Sigmoid colon (tissue), 7 donors: ENCODE measurements around the gene ELFN2. TPM values are rescaled to one million over a fixed set of nuclear protein-coding genes. Genes with fewer than 3 reads are reported as not detected.

ENCODE experiments used
- DNase-seq: peaks from one replicate; pipeline ENCODE4 v3.0.0-alpha.2; 2019
- H3K27ac ChIP-seq, 4 donors: fragments of 200-600 bp; sonication (generic); one replicate each; pipeline ENCODE4 v1.5.1; 2016 to 2019; ENCODE audit warnings: mild to moderate bottlenecking in 1 of 4
- H3K27me3 ChIP-seq, 3 donors: fragments of 200-600 bp; sonication (generic); one replicate each; pipeline ENCODE4 v1.5.1; 2019; ENCODE audit warnings: mild to moderate bottlenecking in 1 of 3
- H3K36me3 ChIP-seq, 4 donors: fragments of 200-600 bp; sonication (generic); one replicate each; pipeline ENCODE4 v1.5.1; 2016 to 2019
- H3K4me1 ChIP-seq, 4 donors: fragments of 200-600 bp; sonication (generic); one replicate each; pipeline ENCODE4 v1.5.1; 2017 to 2019
- H3K4me3 ChIP-seq, 4 donors: fragments of 200-600 bp; sonication (generic); one replicate each; pipeline ENCODE4 v1.5.1; 2017 to 2019; ENCODE audit warnings: mild to moderate bottlenecking in 2 of 4, moderate library complexity in 1 of 4
- H3K9me3 ChIP-seq, 4 donors: fragments of 200-600 bp in 3 of 4; sonication (generic) in 3 of 4; one replicate each; pipeline versions ENCODE4 v1.5.1 to v1.6.1; 2013 to 2019
- EP300 ChIP-seq, 4 donors: sonication (generic); formaldehyde crosslinking; IDR thresholded peaks; one replicate each; pipeline ENCODE4 v1.6.1; 2017; ENCODE audit warnings: antibody characterized with exemption in 4 of 4
- POLR2A ChIP-seq, 2 donors: fragments of 450-650 bp; IDR thresholded peaks; one replicate each; pipeline ENCODE4 v1.6.1; 2016; ENCODE audit warnings: antibody characterized with exemption in 2 of 2, mild to moderate bottlenecking in 2 of 2, moderate library complexity in 2 of 2
- POLR2AphosphoS5 ChIP-seq, 4 donors: sonication (generic); formaldehyde crosslinking; IDR thresholded peaks; one replicate each; pipeline ENCODE4 v1.6.1; 2017; ENCODE audit warnings: antibody characterized with exemption in 4 of 4
- WGBS, 2 donors: extraction: QIAGEN DNeasy Blood & Tissue Kit; methylation state at CpG; one replicate each; pipeline ENCODE4 v1.1.7; 2013; 5-methylcytosine and 5-hydroxymethylcytosine counted together
- intact Hi-C: fragments of 100-400 bp; cut with DNase I; formaldehyde crosslinking; loops from one replicate; pipeline ENCODE4 v1.15.1; 2023
- polyA plus RNA-seq, 3 donors: library from polyadenylated mRNA; stranded (reverse); fragments of 200-250 nt; gene quantifications; one replicate each; pipeline ENCODE4 v1.2.3, GENCODE V29; 2013
- total RNA-seq, 4 donors: library from RNA; depleted of rRNA; stranded (reverse); fragments of >200 nt; gene quantifications; one replicate each; pipeline ENCODE4 v1.1.0, GENCODE V29; 2016
- TF ChIP-seq, protein P1 (sequence below), 4 experiments: fragments of 450-650 bp in 3 of 4; fragments of 200-600 bp in 1 of 4; IDR thresholded peaks; one replicate each; pipeline ENCODE4 v1.5.1; 2016 to 2019; ENCODE audit warnings: antibody characterized with exemption in 4 of 4, mild to moderate bottlenecking in 3 of 4, moderate library complexity in 2 of 4
- donor health status: healthy with polysubstance abuse.
- donor health status: Bipolar disorder and iron deficiency.
- donor health status: healthy.

Gene ELFN2
- total and polyA plus RNA-seq, 7 donors = under 0.01 to 0.55 (median 0.15) TPM; not detected in 3

- WGBS, 2 donors = 89 to 91% methylated on average over 4 of the region's 4 CpGs
- Histone ChIP-seq H3K4me1 (no peaks in the 10 kb centered on the region), H3K36me3 (no peaks in the 10 kb centered on the region), H3K27ac (no peak overlapping the region), H3K4me3 (no peak overlapping the region), H3K9me3 (no peaks in the 10 kb centered on the region), H3K27me3 (peaks cover 0 to 18% (median 10%) of the 10 kb centered on the region in 3 donors)
- no peak for TF ChIP-seq POLR2AphosphoS5 (IDR thresholded peaks at IDR 0.05)
- no peak for TF ChIP-seq POLR2A (IDR thresholded peaks at IDR 0.05)
- no peak for TF ChIP-seq EP300 (IDR thresholded peaks at IDR 0.05)
- TF ChIP-seq, protein P1, sequence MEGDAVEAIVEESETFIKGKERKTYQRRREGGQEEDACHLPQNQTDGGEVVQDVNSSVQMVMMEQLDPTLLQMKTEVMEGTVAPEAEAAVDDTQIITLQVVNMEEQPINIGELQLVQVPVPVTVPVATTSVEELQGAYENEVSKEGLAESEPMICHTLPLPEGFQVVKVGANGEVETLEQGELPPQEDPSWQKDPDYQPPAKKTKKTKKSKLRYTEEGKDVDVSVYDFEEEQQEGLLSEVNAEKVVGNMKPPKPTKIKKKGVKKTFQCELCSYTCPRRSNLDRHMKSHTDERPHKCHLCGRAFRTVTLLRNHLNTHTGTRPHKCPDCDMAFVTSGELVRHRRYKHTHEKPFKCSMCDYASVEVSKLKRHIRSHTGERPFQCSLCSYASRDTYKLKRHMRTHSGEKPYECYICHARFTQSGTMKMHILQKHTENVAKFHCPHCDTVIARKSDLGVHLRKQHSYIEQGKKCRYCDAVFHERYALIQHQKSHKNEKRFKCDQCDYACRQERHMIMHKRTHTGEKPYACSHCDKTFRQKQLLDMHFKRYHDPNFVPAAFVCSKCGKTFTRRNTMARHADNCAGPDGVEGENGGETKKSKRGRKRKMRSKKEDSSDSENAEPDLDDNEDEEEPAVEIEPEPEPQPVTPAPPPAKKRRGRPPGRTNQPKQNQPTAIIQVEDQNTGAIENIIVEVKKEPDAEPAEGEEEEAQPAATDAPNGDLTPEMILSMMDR (IDR thresholded peaks at IDR 0.05) = no peak
- no peak for DNase-seq
- intact Hi-C loops = no loop called here
These were observed 59.2 kb downstream of the ELFN2 start for GRCh38 chr22:37368058-37368457.

DNA sequence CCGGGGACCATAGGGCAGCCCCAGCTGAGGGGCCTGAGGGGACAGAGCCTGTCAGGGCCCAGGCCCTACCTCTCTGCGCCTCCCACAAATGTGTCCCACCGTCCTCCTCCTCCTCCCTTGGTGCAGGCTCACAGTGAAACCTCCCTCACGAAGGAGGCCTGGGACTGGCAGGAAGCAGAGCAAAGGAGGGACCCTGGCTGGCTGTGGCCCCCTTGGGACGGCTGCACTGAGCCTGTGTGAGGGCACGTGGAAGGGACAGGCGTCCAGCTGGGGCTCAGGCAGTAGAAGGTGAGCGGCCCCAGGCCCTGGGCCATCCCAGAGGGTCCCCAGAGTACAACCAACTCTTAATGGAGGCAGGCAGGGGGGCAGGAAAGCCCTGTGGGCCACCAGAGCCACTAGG, 60.7 kb downstream of the ELFN2 start:
- no peaks in the 10 kb centered on the region for H3K9me3 ChIP-seq
- intact Hi-C loops = no loop called here
- no peaks in the 10 kb centered on the region for H3K4me1 ChIP-seq
- H3K27ac ChIP-seq = no peak overlapping the region
- DNase-seq = no peak
- H3K36me3 ChIP-seq = no peaks in the 10 kb centered on the region
- no peak overlapping the region for H3K4me3 ChIP-seq
- H3K27me3 ChIP-seq = peaks cover 0 to 7% (median 6%) of the 10 kb centered on the region in 3 donors
- 87% methylated on average over 8 of the region's 8 CpGs for WGBS, 2 donors
- TF ChIP-seq POLR2AphosphoS5 (IDR thresholded peaks at IDR 0.05) (no peak), POLR2A (IDR thresholded peaks at IDR 0.05) (no peak), EP300 (IDR thresholded peaks at IDR 0.05) (no peak)
- TF ChIP-seq, protein P1 (IDR thresholded peaks at IDR 0.05) = no peak

GRCh38 chr22:37365950-37366349, 61.3 kb downstream of the ELFN2 start:
- 79 to 94% methylated on average over 10 of the region's 10 CpGs for WGBS, 2 donors
- H3K4me3 ChIP-seq = no peak overlapping the region
- H3K4me1 ChIP-seq = no peaks in the 10 kb centered on the region
- no peak for DNase-seq
- peaks cover 0 to 3% (median 0%) of the 10 kb centered on the region in 3 donors for H3K27me3 ChIP-seq
- intact Hi-C loops = no loop called here
- no peaks in the 10 kb centered on the region for H3K9me3 ChIP-seq
- H3K36me3 ChIP-seq = no peaks in the 10 kb centered on the region
- TF ChIP-seq POLR2A (IDR thresholded peaks at IDR 0.05) (no peak), POLR2AphosphoS5 (IDR thresholded peaks at IDR 0.05) (no peak), EP300 (IDR thresholded peaks at IDR 0.05) (no peak)
- TF ChIP-seq, protein P1 (IDR thresholded peaks at IDR 0.05) = no peak
- no peak overlapping the region for H3K27ac ChIP-seq

DNA sequence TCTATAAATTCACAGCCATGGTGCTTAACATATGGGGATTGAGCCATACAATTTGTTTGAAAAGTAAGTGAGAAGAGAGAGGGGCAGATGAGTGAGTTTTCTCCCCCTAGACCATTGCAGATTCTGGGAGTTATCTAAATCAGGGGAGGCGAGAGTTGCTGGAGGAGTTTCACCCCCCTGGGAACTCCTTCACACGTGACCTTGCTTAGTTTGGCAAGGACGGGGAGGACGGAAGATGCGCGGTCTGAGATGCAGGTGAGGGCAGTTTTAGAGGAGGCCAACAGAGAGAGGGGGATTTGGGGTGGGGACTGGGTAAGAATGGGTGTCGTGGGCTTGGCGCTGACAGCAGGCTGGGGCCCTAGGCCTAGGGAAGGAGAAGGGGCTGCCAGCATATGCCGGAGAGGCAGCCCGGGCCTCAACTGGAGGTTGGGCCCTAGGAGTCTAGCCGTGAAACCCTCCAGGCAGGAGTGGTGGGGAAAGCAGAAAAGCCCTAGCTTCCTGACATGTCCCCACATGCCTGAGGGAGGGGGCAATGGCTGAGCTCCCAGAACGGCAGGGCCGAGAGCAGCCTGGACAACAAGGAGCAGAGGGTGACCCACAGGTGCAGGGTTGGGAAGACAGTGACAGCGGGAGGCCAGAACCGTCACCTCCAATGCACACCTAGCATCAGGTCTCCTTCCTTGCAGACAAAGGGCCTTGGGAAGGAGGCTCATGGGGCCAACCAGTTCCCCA, 63.9 kb downstream of the ELFN2 start:
- Histone ChIP-seq H3K36me3 (no peaks in the 10 kb centered on the region), H3K27ac (no peak overlapping the region), H3K4me1 (no peaks in the 10 kb centered on the region), H3K9me3 (no peaks in the 10 kb centered on the region), H3K27me3 (peaks cover 0 to 4% (median 0%) of the 10 kb centered on the region in 3 donors), H3K4me3 (no peak overlapping the region)
- 84 to 85% methylated on average over 15 of the region's 15 CpGs for WGBS, 2 donors
- TF ChIP-seq, protein P1 (IDR thresholded peaks at IDR 0.05) = no peak
- TF ChIP-seq EP300 (IDR thresholded peaks at IDR 0.05) (no peak), POLR2AphosphoS5 (IDR thresholded peaks at IDR 0.05) (no peak), POLR2A (IDR thresholded peaks at IDR 0.05) (no peak)
- intact Hi-C loops = no loop called here
- no peak for DNase-seq
